ENCODE measurements around the gene SHF. TPM values are rescaled to one million over a fixed set of nuclear protein-coding genes. Genes with fewer than 3 reads are reported as not detected.
A peak's percentile ranks its signal among the peaks of the same experiment; 100 is the strongest.

The SHF gene
- total RNA-seq, 1 experiment from 2014 or later, result 2.3 TPM

DNA sequence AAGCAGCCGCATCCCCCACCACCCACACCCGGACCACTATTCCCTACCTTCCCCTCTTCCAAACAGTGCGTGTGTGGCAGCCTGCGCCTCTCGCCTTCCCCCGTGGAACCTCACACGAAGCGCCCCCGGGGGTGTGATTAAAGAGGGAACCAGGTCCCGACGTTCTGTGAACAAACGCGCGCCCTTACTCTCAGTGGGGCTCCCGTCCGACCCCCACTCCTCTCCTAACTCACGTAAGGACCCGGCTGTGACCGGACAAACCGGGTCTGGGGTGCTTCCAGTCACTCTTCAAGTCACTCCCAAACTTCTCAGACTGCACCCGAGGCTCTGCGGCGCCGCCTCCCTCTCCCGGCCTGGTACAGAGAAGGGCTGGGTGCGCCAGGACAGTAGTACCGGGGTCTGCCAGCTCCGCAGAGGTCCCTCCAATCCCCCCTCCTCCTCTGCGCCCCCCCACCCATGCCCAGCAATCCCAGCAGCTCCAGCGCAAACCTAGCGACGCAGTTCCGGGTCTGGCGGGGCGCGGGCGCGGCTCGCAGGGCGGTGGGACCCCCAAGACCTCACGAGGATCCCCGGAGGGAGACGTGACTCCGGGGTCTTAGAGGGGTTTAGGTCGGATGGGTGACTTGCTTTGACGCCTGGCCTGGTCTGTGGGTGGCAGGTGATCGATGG, 58.7 kb downstream of the SHF start:
- no peak for DNase-seq (ENCODE audit: low read depth)

GRCh38 chr15:45126535-45127158, 61.1 kb downstream of the SHF start:
- DNase-seq (ENCODE audit: low read depth), result peak; percentile 26

DNA sequence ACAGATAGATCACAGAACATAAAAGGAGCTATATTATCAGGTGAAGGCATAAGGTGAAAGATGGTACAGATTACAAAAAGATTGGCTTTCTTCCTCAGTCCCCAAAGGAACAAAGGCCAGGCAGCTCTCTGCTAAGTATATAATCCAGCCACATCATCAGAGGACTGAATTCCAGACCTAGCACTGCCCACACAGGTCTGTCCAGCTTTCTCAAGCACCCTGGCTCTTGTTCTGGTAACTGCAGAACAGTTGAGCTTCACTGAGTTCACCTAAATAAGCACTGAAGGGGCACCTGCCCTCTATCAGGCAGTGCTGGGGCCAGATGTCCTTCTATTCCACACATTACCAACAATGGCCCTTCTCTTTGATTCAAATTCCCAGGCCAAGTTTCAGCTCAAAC, 64.4 kb downstream of the SHF start:
- no peak for DNase-seq (ENCODE audit: low read depth)

DNA sequence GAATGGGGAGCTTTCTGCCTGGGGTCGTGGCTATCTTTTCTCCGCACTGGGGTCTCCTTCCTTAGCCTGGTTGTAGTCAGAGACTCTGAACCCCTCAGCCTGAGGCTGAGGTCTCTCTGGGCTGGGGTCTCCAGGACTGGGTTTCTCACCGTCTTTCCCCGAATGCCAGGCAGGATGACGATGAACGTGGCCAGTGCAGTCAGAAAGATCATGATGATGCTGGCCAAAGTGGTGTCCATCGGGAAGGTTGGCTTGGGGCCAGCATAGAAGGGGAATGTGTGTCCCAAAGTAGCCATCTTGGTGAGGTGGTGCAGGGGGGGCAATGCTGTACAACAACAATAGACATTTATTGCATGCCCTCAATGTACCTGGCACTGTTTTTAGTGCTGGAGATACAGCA, 65.0 kb downstream of the SHF start:
- no peak for DNase-seq (ENCODE audit: low read depth)

DNA sequence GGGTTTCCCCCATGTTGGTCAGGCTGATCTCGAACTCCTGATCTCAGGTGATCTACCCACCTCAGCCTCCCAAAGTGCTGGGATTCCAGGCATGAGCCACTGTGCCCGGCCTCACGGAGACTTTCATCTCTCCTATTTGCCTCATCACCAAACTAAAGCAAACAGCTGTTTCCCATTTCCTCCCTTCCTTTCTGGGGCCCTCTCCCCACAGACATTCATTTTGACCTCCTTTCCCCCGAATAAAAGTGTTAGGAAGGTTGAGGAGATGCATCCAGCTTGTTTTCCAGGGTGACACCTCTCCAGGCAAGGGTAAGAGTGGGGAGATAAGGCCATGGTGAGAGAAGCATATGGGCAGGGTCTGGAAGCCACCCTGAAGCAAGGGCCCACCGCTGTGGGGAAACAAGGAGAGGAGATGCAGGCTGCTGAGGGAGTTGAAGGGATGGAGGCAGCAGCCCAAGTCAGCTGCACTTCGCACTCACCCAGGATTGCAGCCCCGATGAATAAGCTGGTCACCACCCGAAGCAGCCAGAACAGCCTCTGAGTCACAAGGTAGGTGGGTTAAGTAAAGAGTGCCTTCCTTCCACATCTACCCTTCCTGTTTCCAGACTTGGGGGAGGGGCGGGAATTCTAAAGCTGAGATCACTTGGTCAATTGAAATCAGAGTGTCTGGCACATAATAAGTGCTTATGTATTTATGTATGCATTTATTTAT, 65.9 kb downstream of the SHF start:
- DNase-seq (ENCODE audit: low read depth), result peak; percentile 64

- DNase-seq (ENCODE audit: low read depth), result no peak
These were observed 66.7 kb downstream of the SHF start for GRCh38 chr15:45121020-45121419.

DNA sequence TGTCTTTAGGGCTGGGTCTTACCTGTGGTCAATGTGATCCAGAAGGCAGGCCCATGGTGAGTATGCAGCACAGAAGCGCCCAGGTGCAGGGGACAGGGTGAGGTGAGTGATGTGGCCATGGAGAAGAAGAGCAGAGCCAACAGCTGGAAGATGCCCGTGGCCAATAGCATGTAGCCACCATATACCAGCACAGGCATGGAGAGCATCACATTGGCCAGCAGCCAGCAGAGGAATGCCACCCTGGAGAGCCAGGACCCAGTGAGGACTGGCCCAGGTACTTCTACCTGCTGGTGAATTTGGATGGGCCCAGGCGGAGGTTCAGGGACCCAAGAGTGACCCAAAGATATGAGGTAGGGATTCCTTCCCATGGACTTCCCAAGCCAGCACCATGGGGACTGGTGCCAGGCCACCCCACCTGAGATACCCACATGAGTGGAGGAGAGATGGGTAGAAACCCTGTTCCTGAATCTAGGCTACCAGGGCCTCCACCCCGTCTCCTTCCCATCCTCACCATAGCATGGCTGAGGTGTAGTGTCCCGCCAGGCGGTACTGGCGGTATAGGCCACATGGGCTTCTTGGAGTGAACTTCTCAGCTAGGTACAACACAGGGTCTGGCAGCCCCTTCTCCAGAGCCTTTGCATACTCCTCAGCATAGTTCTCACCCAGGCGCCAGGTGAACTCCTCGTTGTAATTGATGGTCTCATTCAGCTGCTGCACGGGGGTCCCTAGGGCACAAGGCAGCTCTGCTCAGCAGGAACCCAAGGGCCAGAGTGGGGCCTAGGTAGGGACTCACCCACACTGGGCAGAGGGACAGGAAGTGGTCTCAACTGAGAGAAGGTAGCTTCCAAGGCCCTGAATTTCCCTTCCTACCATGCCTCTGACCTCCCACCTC, 67.4 kb downstream of the SHF start:
- no peak for DNase-seq (ENCODE audit: low read depth)

DNA sequence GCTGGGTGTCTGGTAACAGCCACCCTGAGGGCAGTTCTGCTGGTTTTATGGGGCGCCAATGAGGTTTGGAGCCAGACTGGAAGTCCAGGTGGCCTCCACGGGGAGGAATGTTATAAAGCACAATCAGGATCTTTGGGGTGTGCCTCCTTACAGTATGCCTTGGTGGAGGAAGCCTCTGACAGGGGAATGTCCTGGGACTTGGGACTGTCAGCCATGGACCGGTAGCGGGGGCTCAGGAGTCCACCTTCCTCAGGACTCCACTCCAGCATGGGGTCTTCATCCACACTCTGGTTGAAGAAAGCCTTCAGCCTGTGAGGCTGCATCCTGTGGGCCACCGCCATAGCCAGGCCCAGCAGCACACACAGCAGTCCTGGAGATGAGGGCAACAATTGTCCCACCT, 68.8 kb downstream of the SHF start:
- no peak for DNase-seq (ENCODE audit: low read depth)

DNA sequence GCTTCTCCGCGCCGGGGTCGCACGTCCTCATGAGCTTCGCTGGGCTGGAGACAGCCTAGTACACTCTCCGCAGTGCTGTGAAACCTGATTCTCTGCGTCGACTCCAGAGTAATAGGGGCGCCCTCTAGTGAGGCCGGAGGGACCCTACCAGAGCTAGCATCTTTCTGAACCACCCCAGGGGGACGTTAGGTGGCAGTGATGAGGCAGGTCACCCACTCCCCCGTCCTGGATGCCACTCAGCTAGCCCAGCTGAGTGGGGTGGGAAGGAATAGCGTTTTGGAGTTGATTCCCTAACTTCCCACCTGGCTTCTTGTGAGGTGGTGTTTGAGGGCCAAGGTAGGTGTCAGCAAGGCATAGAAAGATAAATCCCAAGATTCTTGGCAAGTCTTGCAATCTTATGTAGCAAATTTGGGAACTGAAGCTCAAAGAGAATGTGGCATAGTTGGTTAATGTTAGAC, 69.6 kb downstream of the SHF start:
- peak; percentile 82 for DNase-seq (ENCODE audit: low read depth)

DNA sequence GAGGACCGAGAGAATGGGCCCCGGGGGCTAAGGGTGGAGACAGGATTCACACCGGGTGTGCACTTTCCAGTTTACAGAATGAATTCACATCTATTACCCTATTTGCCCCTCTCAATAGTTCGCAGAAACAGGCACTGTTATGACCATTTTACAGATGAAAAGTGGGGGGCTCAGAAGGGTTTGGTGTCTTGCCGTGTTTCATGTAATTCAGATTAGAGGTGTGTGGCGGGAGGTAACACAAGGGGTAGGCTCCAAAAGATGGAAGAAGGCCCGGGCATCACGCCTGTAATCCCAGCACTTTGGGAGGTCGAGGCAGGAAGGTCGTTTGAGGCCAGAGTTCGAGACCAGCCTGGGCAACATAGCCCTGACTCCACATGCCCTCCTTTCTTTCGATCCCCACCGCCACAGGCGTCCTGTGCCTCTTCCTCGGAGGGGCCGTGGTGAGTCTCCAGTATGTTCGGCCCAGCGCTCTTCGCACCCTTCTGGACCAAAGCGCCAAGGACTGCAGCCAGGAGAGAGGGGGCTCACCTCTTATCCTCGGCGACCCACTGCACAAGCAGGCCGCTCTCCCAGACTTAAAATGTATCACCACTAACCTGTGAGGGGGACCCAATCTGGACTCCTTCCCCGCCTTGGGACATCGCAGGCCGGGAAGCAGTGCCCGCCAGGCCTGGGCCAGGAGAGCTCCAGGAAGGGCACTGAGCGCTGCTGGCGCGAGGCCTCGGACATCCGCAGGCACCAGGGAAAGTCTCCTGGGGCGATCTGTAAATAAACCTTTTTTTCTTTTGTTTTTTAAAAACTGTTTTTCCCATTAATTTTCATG, 70.2 kb downstream of the SHF start:
- no peak for DNase-seq (ENCODE audit: low read depth)

Other genes with a start within 250 kb of the SHF start
- gene TERB2, start 231.3 kb downstream of the SHF start, total RNA-seq (2014; rRNA removed; shearing (Covaris generic)), result not detected in 2 replicates
- gene SORD, start 164.8 kb downstream of the SHF start, total RNA-seq (2014; rRNA removed; shearing (Covaris generic)), result 29.4 and 33.1 TPM in 2 replicates
- not detected in 2 replicates for gene DUOX2, start 73.8 kb downstream of the SHF start, total RNA-seq (2014; rRNA removed; shearing (Covaris generic))
- not detected in 2 replicates for gene DUOXA2, start 73.6 kb downstream of the SHF start, total RNA-seq (2014; rRNA removed; shearing (Covaris generic))
- not detected in 2 replicates for gene DUOXA1, start 58.1 kb downstream of the SHF start, total RNA-seq (2014; rRNA removed; shearing (Covaris generic))
- not detected in 2 replicates for gene DUOX1, start 58.0 kb downstream of the SHF start, total RNA-seq (2014; rRNA removed; shearing (Covaris generic))
- not detected in 2 replicates for gene SLC28A2, start 64.3 kb upstream of the SHF start, total RNA-seq (2014; rRNA removed; shearing (Covaris generic))
- 0.68 and 1.4 TPM in 2 replicates for gene GATM, start 190.6 kb upstream of the SHF start, total RNA-seq (2014; rRNA removed; shearing (Covaris generic))